CD14-positive monocyte (primary cell): ENCODE data around the gene PPP1CB. TPM values are rescaled to one million over a fixed set of nuclear protein-coding genes. Genes with fewer than 3 reads are reported as not detected.

Experiments
- DNase-seq, 3 donors: peaks; one replicate each; pipeline ENCODE4 v3.0.0-alpha.2; 2011 to 2022
- H2AFZ ChIP-seq: 2 replicates; pipeline ENCODE4 v1.6.0; 2012; ENCODE audit warnings: mild to moderate bottlenecking, low read depth, low read length, inconsistent platforms; ENCODE audit not compliant: insufficient read depth, poor library complexity, severe bottlenecking
- H3K27ac ChIP-seq, 2 donors: 1 replicate in 1 of 2; 2 replicates in 1 of 2; pipeline ENCODE4 v1.5.1; 2012 to 2013; ENCODE audit warnings: low read length in 2 of 2, control low read depth in 1 of 2, inconsistent platforms in 1 of 2, low read depth in 1 of 2, mild to moderate bottlenecking in 1 of 2
- H3K27me3 ChIP-seq, 2 donors: one replicate each; pipeline versions ENCODE4 v1.6.0 to v1.6.1; 2011 to 2013; ENCODE audit warnings: low read length in 2 of 2; ENCODE audit not compliant: control insufficient read depth in 2 of 2, insufficient read depth in 2 of 2
- H3K36me3 ChIP-seq, 2 donors: replicated peaks in 1 of 2; 1 replicate in 1 of 2; 2 replicates in 1 of 2; pipeline versions ENCODE4 v1.5.1 to v1.6.1; 2012 to 2013; ENCODE audit warnings: low read length in 2 of 2, control low read depth in 1 of 2, inconsistent platforms in 1 of 2, mild to moderate bottlenecking in 1 of 2; ENCODE audit not compliant: insufficient read depth in 2 of 2, control insufficient read depth in 1 of 2
- H3K4me1 ChIP-seq, 2 donors: 1 replicate in 1 of 2; 2 replicates in 1 of 2; pipeline versions ENCODE4 v1.5.1 to v1.6.1; 2012 to 2013; ENCODE audit warnings: low read length in 2 of 2, control low read depth in 1 of 2, inconsistent platforms in 1 of 2, mild to moderate bottlenecking in 1 of 2, moderate library complexity in 1 of 2; ENCODE audit not compliant: insufficient read depth in 2 of 2, control insufficient read depth in 1 of 2
- H3K4me2 ChIP-seq: replicated peaks from 2 replicates; pipeline ENCODE3; 2012; ENCODE audit warnings: low read length, moderate library complexity, mild to moderate bottlenecking; ENCODE audit not compliant: poor library complexity, severe bottlenecking; ENCODE audit errors: extremely low read depth
- H3K4me3 ChIP-seq, 3 experiments: fragments of 200-600 bp in 1 of 3; sonication (generic) in 1 of 3; replicated peaks in 1 of 3; 1 replicate in 2 of 3; 2 replicates in 1 of 3; pipeline ENCODE4 v1.5.1; 2011 to 2013; ENCODE audit warnings: low read length in 3 of 3, mild to moderate bottlenecking in 3 of 3, control low read depth in 2 of 3, low read depth in 2 of 3, inconsistent platforms in 1 of 3, moderate library complexity in 1 of 3
- H3K79me2 ChIP-seq: 2 replicates; pipeline ENCODE4 v1.6.0; 2012; ENCODE audit warnings: mild to moderate bottlenecking, control low read depth, inconsistent platforms, low read length, moderate library complexity; ENCODE audit not compliant: insufficient read depth
- H3K9ac ChIP-seq: 2 replicates; pipeline ENCODE4 v1.6.0; 2017; ENCODE audit warnings: low read length, mild to moderate bottlenecking; ENCODE audit not compliant: insufficient read depth, poor library complexity, severe bottlenecking
- H3K9me3 ChIP-seq, 2 donors: replicated peaks in 1 of 2; 1 replicate in 1 of 2; 2 replicates in 1 of 2; pipeline versions ENCODE4 v1.5.1 to v1.6.1; 2012 to 2013; ENCODE audit warnings: low read length in 2 of 2, control low read depth in 1 of 2; ENCODE audit not compliant: control insufficient read depth in 1 of 2, insufficient read depth in 1 of 2
- H4K20me1 ChIP-seq: 2 replicates; pipeline ENCODE4 v1.6.0; 2012; ENCODE audit warnings: mild to moderate bottlenecking, low read length, control low read depth, moderate library complexity; ENCODE audit not compliant: insufficient read depth
- H3K27ac Mint-ChIP-seq, 7 donors: one replicate each; pipeline ENCODE4 v1.8.0; 2020; ENCODE audit warnings: mild to moderate bottlenecking in 7 of 7, mixed read lengths in 7 of 7, moderate library complexity in 6 of 7, inconsistent platforms in 2 of 7
- H3K27me3 Mint-ChIP-seq, 3 donors: one replicate each; pipeline ENCODE4 v1.8.0; 2021 to 2022; ENCODE audit warnings: low read depth in 3 of 3, mild to moderate bottlenecking in 3 of 3, mixed read lengths in 3 of 3, moderate library complexity in 3 of 3, inconsistent platforms in 1 of 3
- H3K36me3 Mint-ChIP-seq, 2 donors: one replicate each; pipeline ENCODE4 v1.8.0; 2020; ENCODE audit warnings: mixed read lengths in 2 of 2, inconsistent platforms in 1 of 2, mild to moderate bottlenecking in 1 of 2
- H3K4me1 Mint-ChIP-seq: one replicate; pipeline ENCODE4 v1.8.0; 2020; ENCODE audit warnings: mild to moderate bottlenecking, mixed read lengths
- H3K4me3 Mint-ChIP-seq, 2 donors: one replicate each; pipeline ENCODE4 v1.8.0; 2020; ENCODE audit warnings: mild to moderate bottlenecking in 2 of 2, mixed read lengths in 2 of 2, moderate library complexity in 1 of 2
- H3K9me3 Mint-ChIP-seq, 7 donors: one replicate each; pipeline ENCODE4 v1.8.0; 2020 to 2022; ENCODE audit warnings: mixed read lengths in 7 of 7, mild to moderate bottlenecking in 6 of 7, moderate library complexity in 6 of 7, inconsistent platforms in 2 of 7
- WGBS: methylation state at CpG from one replicate; pipeline ENCODE4 v1.1.5; 2013; ENCODE audit warnings: missing lambda C conversion rate; ENCODE audit not compliant: insufficient coverage; 5-methylcytosine and 5-hydroxymethylcytosine counted together
- intact Hi-C, 2 donors: fragments of 100-400 bp; cut with micrococcal nuclease; formaldehyde crosslinking; loops; one replicate each; pipeline versions ENCODE4 v1.15.0 to v1.15.1; 2023
- polyA plus RNA-seq, 3 donors: library from polyadenylated mRNA; depleted of rRNA in 1 of 3; unstranded in 2 of 3; stranded (reverse) in 1 of 3; fragments of 300-500 nt in 2 of 3; fragments of >200 nt in 1 of 3; fragmentation: Illumina TruSeq in 2 of 3; gene quantifications; 1 replicate in 2 of 3; 2 replicates in 1 of 3; pipeline ENCODE4 v1.2.3, GENCODE V29; 2012 to 2021
- TF ChIP-seq, protein P1 (sequence below): fragments of 200-600 bp; IDR thresholded peaks from one replicate; pipeline ENCODE4 v1.8.0; 2022; ENCODE audit warnings: antibody characterized with exemption, mild to moderate bottlenecking

Gene PPP1CB
- polyA plus RNA-seq, 3 donors, result 25.3 to 142 (median 69.4) TPM

DNA sequence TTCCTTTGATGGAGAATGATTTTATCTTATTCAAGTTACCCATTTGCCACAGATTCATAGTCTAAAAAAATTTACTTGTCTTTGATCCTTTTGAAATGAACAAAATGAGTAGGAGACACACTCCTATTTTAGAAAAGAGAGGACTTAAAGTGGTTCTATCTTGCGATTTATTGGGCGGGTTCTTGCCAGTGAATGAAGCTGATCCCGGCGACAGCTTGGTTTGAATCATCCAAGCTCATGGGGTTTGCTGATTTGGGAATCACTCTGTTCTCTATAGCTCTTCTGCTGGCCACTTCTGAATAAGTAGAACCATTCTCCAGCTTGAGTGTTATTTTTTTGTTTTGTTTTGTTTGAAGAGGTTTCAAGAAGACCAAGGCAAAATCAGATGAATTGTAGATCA is 25.5 kb upstream of the PPP1CB start:
- WGBS, result 98% methylated on average over 4 of the region's 4 CpGs
- Mint-ChIP-seq H3K4me1 (no peaks in the 10 kb centered on the region), H3K4me3 (no peak overlapping the region), H3K36me3 (no peaks in the 10 kb centered on the region), H3K27me3 (peaks cover 0 to 2% (median 2%) of the 10 kb centered on the region in 3 donors), H3K9me3 (no peaks in the 10 kb centered on the region), H3K27ac (no peak overlapping the region)
- no peaks in the 10 kb centered on the region for H3K27me3 ChIP-seq
- no peak overlapping the region for H2AFZ ChIP-seq
- no peaks in the 10 kb centered on the region for H3K79me2 ChIP-seq
- H3K36me3 ChIP-seq, result no peaks in the 10 kb centered on the region
- DNase-seq, result no peak
- H3K4me3 ChIP-seq, result no peak overlapping the region
- no peaks in the 10 kb centered on the region for H3K4me1 ChIP-seq
- TF ChIP-seq, protein P1, sequence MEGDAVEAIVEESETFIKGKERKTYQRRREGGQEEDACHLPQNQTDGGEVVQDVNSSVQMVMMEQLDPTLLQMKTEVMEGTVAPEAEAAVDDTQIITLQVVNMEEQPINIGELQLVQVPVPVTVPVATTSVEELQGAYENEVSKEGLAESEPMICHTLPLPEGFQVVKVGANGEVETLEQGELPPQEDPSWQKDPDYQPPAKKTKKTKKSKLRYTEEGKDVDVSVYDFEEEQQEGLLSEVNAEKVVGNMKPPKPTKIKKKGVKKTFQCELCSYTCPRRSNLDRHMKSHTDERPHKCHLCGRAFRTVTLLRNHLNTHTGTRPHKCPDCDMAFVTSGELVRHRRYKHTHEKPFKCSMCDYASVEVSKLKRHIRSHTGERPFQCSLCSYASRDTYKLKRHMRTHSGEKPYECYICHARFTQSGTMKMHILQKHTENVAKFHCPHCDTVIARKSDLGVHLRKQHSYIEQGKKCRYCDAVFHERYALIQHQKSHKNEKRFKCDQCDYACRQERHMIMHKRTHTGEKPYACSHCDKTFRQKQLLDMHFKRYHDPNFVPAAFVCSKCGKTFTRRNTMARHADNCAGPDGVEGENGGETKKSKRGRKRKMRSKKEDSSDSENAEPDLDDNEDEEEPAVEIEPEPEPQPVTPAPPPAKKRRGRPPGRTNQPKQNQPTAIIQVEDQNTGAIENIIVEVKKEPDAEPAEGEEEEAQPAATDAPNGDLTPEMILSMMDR, result no peak
- no peaks in the 10 kb centered on the region for H4K20me1 ChIP-seq
- no peak overlapping the region for H3K9ac ChIP-seq
- no peak overlapping the region for H3K4me2 ChIP-seq
- no peak overlapping the region for H3K27ac ChIP-seq
- H3K9me3 ChIP-seq, result no peaks in the 10 kb centered on the region
- intact Hi-C loops, result no loop called here

DNA sequence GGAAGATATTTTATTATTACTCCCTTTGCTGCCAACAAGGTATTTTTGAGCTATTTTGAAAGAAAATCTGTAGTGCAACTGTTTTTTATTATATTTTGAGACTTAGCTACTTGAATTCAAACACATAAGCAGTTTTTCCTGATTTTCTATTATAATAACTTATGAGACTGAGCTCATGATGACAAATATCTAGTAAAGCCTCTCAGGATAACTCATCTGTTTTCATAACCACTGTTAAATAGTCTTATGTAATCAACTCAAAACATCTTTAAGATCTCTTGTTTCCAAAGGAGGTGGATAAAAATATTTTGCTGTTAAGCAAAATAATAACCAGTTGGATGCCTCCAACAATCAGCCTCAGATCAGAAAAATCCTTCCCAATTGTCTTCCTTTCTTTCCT is 21.9 kb upstream of the PPP1CB start:
- no peak for DNase-seq
- H3K36me3 Mint-ChIP-seq, result no peaks in the 10 kb centered on the region
- intact Hi-C loops, result no loop called here
- H3K36me3 ChIP-seq, result no peaks in the 10 kb centered on the region
- no peak overlapping the region for H3K4me3 ChIP-seq
- no peaks in the 10 kb centered on the region for H3K4me1 ChIP-seq
- no peaks in the 10 kb centered on the region for H4K20me1 ChIP-seq
- H3K9me3 ChIP-seq, result no peaks in the 10 kb centered on the region
- TF ChIP-seq, protein P1, result no peak
- no peaks in the 10 kb centered on the region for H3K9me3 Mint-ChIP-seq
- no peaks in the 10 kb centered on the region for H3K27me3 ChIP-seq
- H3K4me2 ChIP-seq, result no peak overlapping the region
- H2AFZ ChIP-seq, result no peak overlapping the region
- no peaks in the 10 kb centered on the region for H3K4me1 Mint-ChIP-seq
- H3K27me3 Mint-ChIP-seq, result no peaks in the 10 kb centered on the region
- no peak overlapping the region for H3K4me3 Mint-ChIP-seq
- no peak overlapping the region for H3K9ac ChIP-seq
- H3K27ac ChIP-seq, result no peak overlapping the region
- H3K79me2 ChIP-seq, result no peaks in the 10 kb centered on the region
- no peak overlapping the region for H3K27ac Mint-ChIP-seq
